HG03442 (cell line): Measurements from ENCODE around the gene CADM1.

Experiments used
- ATAC-seq: cut with Tn5 transposase; IDR thresholded peaks from one replicate; pipeline ENCODE4 v1.9.1; 2021; ENCODE audit warnings: mild to moderate bottlenecking, moderate library complexity; ENCODE audit not compliant: unreplicated experiment

Gene CADM1

GRCh38 chr11:115324581-115325432 is 179.4 kb downstream of the CADM1 start:
- peak; percentile 73 for ATAC-seq

GRCh38 chr11:115322553-115323203 is 181.5 kb downstream of the CADM1 start:
- ATAC-seq = no peak

- ATAC-seq = no peak
Observed at GRCh38 chr11:115321605-115322289, 182.5 kb downstream of the CADM1 start.

- no peak for ATAC-seq
Observed at GRCh38 chr11:115317277-115318185, 186.7 kb downstream of the CADM1 start.

- ATAC-seq = no peak
Observed at GRCh38 chr11:115316696-115317095, 187.5 kb downstream of the CADM1 start.

GRCh38 chr11:115314330-115314920 is 189.8 kb downstream of the CADM1 start:
- no peak for ATAC-seq

GRCh38 chr11:115313224-115313838 is 190.9 kb downstream of the CADM1 start:
- ATAC-seq = no peak

- ATAC-seq = no peak
Observed at GRCh38 chr11:115311949-115312348, 192.3 kb downstream of the CADM1 start.

GRCh38 chr11:115306689-115307088 is 197.5 kb downstream of the CADM1 start:
- no peak for ATAC-seq

- no peak for ATAC-seq
Observed at GRCh38 chr11:115304774-115305472, 199.3 kb downstream of the CADM1 start.

GRCh38 chr11:115303929-115304531 is 200.2 kb downstream of the CADM1 start:
- ATAC-seq = no peak

GRCh38 chr11:115302946-115303703 is 201.1 kb downstream of the CADM1 start:
- no peak for ATAC-seq

GRCh38 chr11:115300660-115301428 is 203.4 kb downstream of the CADM1 start:
- no peak for ATAC-seq

- ATAC-seq = no peak
Observed at GRCh38 chr11:115298300-115299012, 205.8 kb downstream of the CADM1 start.

GRCh38 chr11:115297330-115297729 is 206.9 kb downstream of the CADM1 start:
- ATAC-seq = no peak

GRCh38 chr11:115291325-115291724 is 212.9 kb downstream of the CADM1 start:
- ATAC-seq = no peak

- ATAC-seq = no peak
Observed at GRCh38 chr11:115290893-115291292, 213.3 kb downstream of the CADM1 start.
